ENCODE results near the gene CFAP141. TPM values are rescaled to one million over a fixed set of nuclear protein-coding genes. Genes with fewer than 3 reads are reported as not detected.
"Not testable (repeated sequence)": the region's sequence is repeated elsewhere in the genome, so short reads cannot be mapped to it uniquely, and the experiment has no call there.

Gene CFAP141
- polyA plus RNA-seq, 1 experiment: not detected

- POLR2A ChIA-PET: interaction anchor here (0.7 kb wide), 1 partner anchor 212 kb away, joined by 4 read pairs; no protein-coding TSS in a partner anchor
Observed at GRCh38 chr1:154212083-154212482, 6.0 kb upstream of the CFAP141 start.

GRCh38 chr1:154208677-154209388 lies 2.7 kb upstream of the CFAP141 start:
- POLR2A ChIA-PET: no interaction called here
- no peaks in the 10 kb centered on the region for H3K9me3 ChIP-seq (ENCODE audit: control insufficient read depth, insufficient read depth, low read length)
- no peak overlapping the region for H3K4me3 ChIP-seq (ENCODE audit: low read depth, low read length)
- H3K27me3 ChIP-seq (ENCODE audit: control insufficient read depth, insufficient read depth, low read length): no peaks in the 10 kb centered on the region
- CTCF ChIA-PET: no interaction called here
- no peak overlapping the region for H3K27ac ChIP-seq (ENCODE audit: low read depth, low read length)
- TF ChIP-seq, protein P1, sequence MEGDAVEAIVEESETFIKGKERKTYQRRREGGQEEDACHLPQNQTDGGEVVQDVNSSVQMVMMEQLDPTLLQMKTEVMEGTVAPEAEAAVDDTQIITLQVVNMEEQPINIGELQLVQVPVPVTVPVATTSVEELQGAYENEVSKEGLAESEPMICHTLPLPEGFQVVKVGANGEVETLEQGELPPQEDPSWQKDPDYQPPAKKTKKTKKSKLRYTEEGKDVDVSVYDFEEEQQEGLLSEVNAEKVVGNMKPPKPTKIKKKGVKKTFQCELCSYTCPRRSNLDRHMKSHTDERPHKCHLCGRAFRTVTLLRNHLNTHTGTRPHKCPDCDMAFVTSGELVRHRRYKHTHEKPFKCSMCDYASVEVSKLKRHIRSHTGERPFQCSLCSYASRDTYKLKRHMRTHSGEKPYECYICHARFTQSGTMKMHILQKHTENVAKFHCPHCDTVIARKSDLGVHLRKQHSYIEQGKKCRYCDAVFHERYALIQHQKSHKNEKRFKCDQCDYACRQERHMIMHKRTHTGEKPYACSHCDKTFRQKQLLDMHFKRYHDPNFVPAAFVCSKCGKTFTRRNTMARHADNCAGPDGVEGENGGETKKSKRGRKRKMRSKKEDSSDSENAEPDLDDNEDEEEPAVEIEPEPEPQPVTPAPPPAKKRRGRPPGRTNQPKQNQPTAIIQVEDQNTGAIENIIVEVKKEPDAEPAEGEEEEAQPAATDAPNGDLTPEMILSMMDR (IDR thresholded peaks at IDR 0.05; ENCODE audit: low read depth, low read length): no peak
- DNase-seq (ENCODE audit: low read depth, low spot score): no peak

More at GRCh38 chr1:154212083-154212482, 6.0 kb upstream of the CFAP141 start:
- TF ChIP-seq, protein P1 (IDR thresholded peaks at IDR 0.05; ENCODE audit: low read depth, low read length): no peak
- CTCF ChIA-PET: interaction anchor here (2.4 kb wide), 1 partner anchor 123 kb away, joined by 12 read pairs; no protein-coding TSS in a partner anchor
- Histone ChIP-seq H3K4me3 (ENCODE audit: low read depth, low read length) (no peak overlapping the region), H3K27me3 (ENCODE audit: control insufficient read depth, insufficient read depth, low read length) (no peaks in the 10 kb centered on the region), H3K27ac (ENCODE audit: low read depth, low read length) (no peak overlapping the region), H3K9me3 (ENCODE audit: control insufficient read depth, insufficient read depth, low read length) (no peaks in the 10 kb centered on the region)
- no peak for DNase-seq (ENCODE audit: low read depth, low spot score)

- POLR2A ChIA-PET: interaction anchor here (0.6 to 1.9 kb wide), 2 partner anchors 13 to 31 kb away, joined by 4 to 8 read pairs; partner anchors contain the start of gene UBAP2L
- no peaks in the 10 kb centered on the region for H3K9me3 ChIP-seq (ENCODE audit: control insufficient read depth, insufficient read depth, low read length)
- TF ChIP-seq, protein P1 (IDR thresholded peaks at IDR 0.05; ENCODE audit: low read depth, low read length): no peak
- no peaks in the 10 kb centered on the region for H3K27me3 ChIP-seq (ENCODE audit: control insufficient read depth, insufficient read depth, low read length)
- H3K4me3 ChIP-seq (ENCODE audit: low read depth, low read length): no peak overlapping the region
- CTCF ChIA-PET: interaction anchor here (1.2 kb wide), 1 partner anchor 8 kb away, joined by 6 read pairs; no protein-coding TSS in a partner anchor
- DNase-seq (ENCODE audit: low read depth, low spot score): no peak
- H3K27ac ChIP-seq (ENCODE audit: low read depth, low read length): no peak overlapping the region
Observed at GRCh38 chr1:154207262-154207661, 1.1 kb upstream of the CFAP141 start.

- H3K4me3 ChIP-seq (ENCODE audit: low read depth, low read length); H3K9me3 ChIP-seq (ENCODE audit: control insufficient read depth, insufficient read depth, low read length); POLR2A ChIA-PET; DNase-seq (ENCODE audit: low read depth, low spot score); H3K27me3 ChIP-seq (ENCODE audit: control insufficient read depth, insufficient read depth, low read length); H3K27ac ChIP-seq (ENCODE audit: low read depth, low read length); CTCF ChIA-PET: not testable (repeated sequence)
Observed at GRCh38 chr1:154205778-154206177, 355 bp downstream of the CFAP141 start.

GRCh38 chr1:154199563-154199879 lies 6.6 kb downstream of the CFAP141 start:
- TF ChIP-seq, protein P1 (IDR thresholded peaks at IDR 0.05; ENCODE audit: low read depth, low read length): peak; percentile 25; the same call in 1 of the 2 replicates
- Histone ChIP-seq H3K27ac (ENCODE audit: low read depth, low read length) (no peak overlapping the region), H3K9me3 (ENCODE audit: control insufficient read depth, insufficient read depth, low read length) (no peaks in the 10 kb centered on the region), H3K4me3 (ENCODE audit: low read depth, low read length) (no peak overlapping the region), H3K27me3 (ENCODE audit: control insufficient read depth, insufficient read depth, low read length) (no peaks in the 10 kb centered on the region)
- no peak for DNase-seq (ENCODE audit: low read depth, low spot score)
- ChIA-PET POLR2A (no interaction called here), CTCF (interaction anchor here (0.6 to 3.3 kb wide), 26 partner anchors 8 to 745 kb away, joined by 3 to 25 read pairs (median 4); partner anchors contain the start of genes HAX1 and RAB13)

Measured in AG04450 (cell line).